ENCODE results near the gene PTPRN2. TPM values are rescaled to one million over a fixed set of nuclear protein-coding genes. Genes with fewer than 3 reads are reported as not detected.
"Not testable (repeated sequence)": the region's sequence is repeated elsewhere in the genome, so short reads cannot be mapped to it uniquely, and the experiment has no call there.

The PTPRN2 gene
- total RNA-seq, 4 donors from 2014 or later = 6.6 to 10.7 (median 8.2) TPM

- H3K9me3 ChIP-seq = no peaks in the 10 kb centered on the region
- 80 to 82% methylated on average over 14 of the region's 14 CpGs for WGBS, 2 donors
- no peaks in the 10 kb centered on the region for H3K27me3 ChIP-seq
- TF ChIP-seq EP300 (IDR thresholded peaks at IDR 0.05) (no peak), POLR2A (IDR thresholded peaks at IDR 0.05) (no peak)
- TF ChIP-seq, protein P1, sequence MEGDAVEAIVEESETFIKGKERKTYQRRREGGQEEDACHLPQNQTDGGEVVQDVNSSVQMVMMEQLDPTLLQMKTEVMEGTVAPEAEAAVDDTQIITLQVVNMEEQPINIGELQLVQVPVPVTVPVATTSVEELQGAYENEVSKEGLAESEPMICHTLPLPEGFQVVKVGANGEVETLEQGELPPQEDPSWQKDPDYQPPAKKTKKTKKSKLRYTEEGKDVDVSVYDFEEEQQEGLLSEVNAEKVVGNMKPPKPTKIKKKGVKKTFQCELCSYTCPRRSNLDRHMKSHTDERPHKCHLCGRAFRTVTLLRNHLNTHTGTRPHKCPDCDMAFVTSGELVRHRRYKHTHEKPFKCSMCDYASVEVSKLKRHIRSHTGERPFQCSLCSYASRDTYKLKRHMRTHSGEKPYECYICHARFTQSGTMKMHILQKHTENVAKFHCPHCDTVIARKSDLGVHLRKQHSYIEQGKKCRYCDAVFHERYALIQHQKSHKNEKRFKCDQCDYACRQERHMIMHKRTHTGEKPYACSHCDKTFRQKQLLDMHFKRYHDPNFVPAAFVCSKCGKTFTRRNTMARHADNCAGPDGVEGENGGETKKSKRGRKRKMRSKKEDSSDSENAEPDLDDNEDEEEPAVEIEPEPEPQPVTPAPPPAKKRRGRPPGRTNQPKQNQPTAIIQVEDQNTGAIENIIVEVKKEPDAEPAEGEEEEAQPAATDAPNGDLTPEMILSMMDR (IDR thresholded peaks at IDR 0.05) = no peak
- no peak overlapping the region for H3K4me3 ChIP-seq
- no peak for DNase-seq (ENCODE audit: low spot score in 2 of 2)
- no peaks in the 10 kb centered on the region for H3K36me3 ChIP-seq
- H3K4me1 ChIP-seq = no peaks in the 10 kb centered on the region
- no peak overlapping the region for H3K27ac ChIP-seq
Observed at GRCh38 chr7:157699357-157700013, 888.1 kb downstream of the PTPRN2 start.

- not testable (repeated sequence) for H3K4me3 ChIP-seq; H3K27ac ChIP-seq; DNase-seq (ENCODE audit: low spot score in 2 of 2); H3K36me3 ChIP-seq; H3K9me3 ChIP-seq
- Histone ChIP-seq H3K27me3 (peaks cover 0 to 19% of the 10 kb centered on the region in 2 donors), H3K4me1 (peaks cover 0 to 16% (median 0%) of the 10 kb centered on the region in 4 donors)
- 86% methylated on average over 3 of the region's 3 CpGs; no CpG with 5 or more reads in 1 of the 2 donors for WGBS, 2 donors
Observed at GRCh38 chr7:157697287-157697686, 890.3 kb downstream of the PTPRN2 start.

DNA sequence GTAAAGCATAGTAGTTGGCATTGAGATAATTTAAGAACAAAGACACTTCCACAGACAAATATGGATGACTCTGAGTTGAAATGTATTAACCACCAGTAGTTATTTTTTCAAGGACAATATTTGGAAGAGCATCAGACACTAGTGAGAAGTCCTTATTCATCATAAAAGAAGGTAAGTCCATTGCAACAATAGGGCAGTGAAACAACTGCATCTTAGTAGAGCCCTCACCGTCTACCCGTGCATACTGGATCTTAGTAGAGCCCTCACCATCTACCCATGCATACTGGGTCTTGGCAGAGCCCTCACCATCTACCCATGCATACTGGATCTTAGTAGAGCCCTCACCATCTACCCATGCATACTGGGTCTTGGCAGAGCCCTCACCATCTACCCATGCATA is 892.0 kb downstream of the PTPRN2 start:
- H3K27ac ChIP-seq; H3K36me3 ChIP-seq; H3K4me3 ChIP-seq; H3K9me3 ChIP-seq; DNase-seq (ENCODE audit: low spot score in 2 of 2): not testable (repeated sequence)
- H3K27me3 ChIP-seq = peaks cover 0 to 32% of the 10 kb centered on the region in 2 donors
- H3K4me1 ChIP-seq = peaks cover 0 to 30% (median 0%) of the 10 kb centered on the region in 4 donors
- 67 to 89% methylated on average over 2 of the region's 2 CpGs for WGBS, 2 donors

DNA sequence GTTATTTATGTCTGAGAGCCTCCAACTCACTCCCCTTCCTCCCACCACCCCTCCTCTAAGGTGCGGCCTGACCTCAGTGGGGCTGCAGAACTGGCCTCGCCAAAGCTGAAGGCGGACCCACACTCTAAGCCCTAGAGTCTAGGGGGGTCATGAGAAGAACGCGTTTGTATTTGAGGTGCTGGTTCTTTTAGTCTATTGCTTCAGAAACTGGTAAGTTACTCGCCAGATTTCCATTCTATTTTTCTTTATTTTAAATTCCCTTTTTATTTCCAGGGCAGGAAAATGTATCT is 893.3 kb downstream of the PTPRN2 start:
- peaks cover 0 to 42% (median 5%) of the 10 kb centered on the region in 4 donors for H3K4me1 ChIP-seq
- no peak for DNase-seq (ENCODE audit: low spot score in 2 of 2)
- peaks cover 0 to 43% of the 10 kb centered on the region in 2 donors for H3K27me3 ChIP-seq
- H3K27ac ChIP-seq = no peak overlapping the region
- no peak overlapping the region for H3K4me3 ChIP-seq
- WGBS, 2 donors = 33 to 37% methylated on average over 6 of the region's 6 CpGs
- H3K9me3 ChIP-seq = no peaks in the 10 kb centered on the region
- no peaks in the 10 kb centered on the region for H3K36me3 ChIP-seq
- TF ChIP-seq POLR2A (IDR thresholded peaks at IDR 0.05) = no peak
- TF ChIP-seq, protein P1 (IDR thresholded peaks at IDR 0.05) = no peak
- TF ChIP-seq EP300 (IDR thresholded peaks at IDR 0.05) = no peak

DNA sequence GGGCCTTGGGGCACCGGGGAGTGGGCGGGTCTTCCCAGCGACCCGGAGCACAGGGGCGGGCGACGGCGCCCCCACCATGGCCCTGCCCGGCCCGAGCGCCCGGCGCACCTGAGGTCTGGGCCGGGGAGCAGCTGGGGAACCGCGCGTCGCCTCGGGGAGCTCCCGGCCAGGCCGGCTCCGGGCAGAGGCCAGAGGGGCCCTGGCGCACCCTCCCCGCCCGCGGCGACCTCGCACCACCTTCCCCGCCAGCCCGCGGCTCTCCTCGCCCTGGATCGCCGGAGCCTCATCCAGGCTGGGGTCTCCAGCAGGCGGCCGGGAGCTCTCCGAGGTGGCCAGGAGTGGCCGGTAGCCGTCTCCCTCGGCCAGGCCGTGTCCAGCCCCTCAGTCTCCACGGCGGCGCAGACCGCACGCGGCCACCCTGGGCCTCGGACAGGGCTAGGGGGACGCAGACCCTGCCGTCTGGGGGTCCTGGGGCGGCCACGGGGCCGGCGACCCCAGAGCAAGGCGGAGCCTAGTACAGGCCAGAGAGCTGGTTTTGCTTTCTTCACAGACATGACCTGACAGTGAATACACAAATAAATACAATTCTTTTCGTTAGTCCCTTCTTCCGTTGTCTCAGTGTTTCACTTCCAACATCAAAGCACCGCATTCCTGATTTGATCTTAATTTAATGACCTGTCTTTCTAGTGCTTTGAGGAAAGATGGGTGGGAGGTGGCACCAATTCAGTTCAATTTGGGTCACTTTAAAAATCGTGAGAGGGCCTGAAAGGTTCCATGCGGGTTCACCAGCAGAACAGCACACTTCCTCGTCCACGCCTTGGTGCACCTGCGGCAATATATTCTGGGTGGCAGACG is 893.9 kb downstream of the PTPRN2 start:
- peak overlapping the region in 1 of 4 donors; percentile 33 for H3K4me3 ChIP-seq
- no peak overlapping the region for H3K27ac ChIP-seq
- peaks cover 0 to 48% (median 6%) of the 10 kb centered on the region in 4 donors for H3K4me1 ChIP-seq
- TF ChIP-seq POLR2A (IDR thresholded peaks at IDR 0.05) = no peak
- H3K9me3 ChIP-seq = no peaks in the 10 kb centered on the region
- peaks cover 0 to 48% of the 10 kb centered on the region in 2 donors for H3K27me3 ChIP-seq
- DNase-seq (ENCODE audit: low spot score in 2 of 2) = no peak
- WGBS, 2 donors = 12 to 20% methylated on average over 16 to 27 of the region's 64 CpGs
- H3K36me3 ChIP-seq = no peaks in the 10 kb centered on the region

- H3K27me3 ChIP-seq = peaks cover 0 to 55% of the 10 kb centered on the region in 2 donors
- WGBS, 2 donors = 4 to 5% methylated on average over 23 to 27 of the region's 47 CpGs
- no peak overlapping the region for H3K27ac ChIP-seq
- peaks cover 0 to 54% (median 6%) of the 10 kb centered on the region in 4 donors for H3K4me1 ChIP-seq
- no peaks in the 10 kb centered on the region for H3K9me3 ChIP-seq
- H3K4me3 ChIP-seq = peak overlapping the region in 1 of 4 donors; percentile 33
- TF ChIP-seq EP300 (IDR thresholded peaks at IDR 0.05) = no peak
- TF ChIP-seq, protein P1 (IDR thresholded peaks at IDR 0.05) = no peak
- TF ChIP-seq POLR2A (IDR thresholded peaks at IDR 0.05) = no peak
- no peaks in the 10 kb centered on the region for H3K36me3 ChIP-seq
- DNase-seq (ENCODE audit: low spot score in 2 of 2) = peak in 1 of 2 donors; percentile 9
Observed at GRCh38 chr7:157693071-157693520, 894.5 kb downstream of the PTPRN2 start.
